Natural killer cell (primary cell): ENCODE measurements around the gene CREB5. TPM values are rescaled to one million over a fixed set of nuclear protein-coding genes. Genes with fewer than 3 reads are reported as not detected.

Experiments
- ATAC-seq, 3 donors: fragments of 150-1000 bp in 2 of 3; fragments of 200-7000 bp in 1 of 3; cut with Tn5 transposase; 1 replicate in 1 of 3; 2 replicates in 2 of 3; pipeline ENCODE4 v1.10.0; 2021; ENCODE audit warnings: mild to moderate bottlenecking in 2 of 3, moderate library complexity in 2 of 3
- DNase-seq, 2 donors: peaks; one replicate each; pipeline versions ENCODE4 v3.0.0 to v3.0.0-alpha.2; 2013 to 2021; ENCODE audit warnings: mixed read lengths in 1 of 2
- H3K27ac ChIP-seq: one replicate; pipeline ENCODE4 v1.5.1; 2013; ENCODE audit warnings: mild to moderate bottlenecking, low read length
- H3K27me3 ChIP-seq: one replicate; pipeline ENCODE4 v1.6.1; 2013; ENCODE audit warnings: low read length; ENCODE audit not compliant: control insufficient read depth, insufficient read depth
- H3K36me3 ChIP-seq: one replicate; pipeline ENCODE4 v1.6.1; 2013; ENCODE audit warnings: low read length; ENCODE audit not compliant: control insufficient read depth, insufficient read depth
- H3K4me1 ChIP-seq: one replicate; pipeline ENCODE4 v1.6.1; 2013; ENCODE audit warnings: low read length; ENCODE audit not compliant: control insufficient read depth, insufficient read depth
- H3K4me3 ChIP-seq: one replicate; pipeline ENCODE4 v1.5.1; 2013; ENCODE audit warnings: low read length
- H3K9me3 ChIP-seq: one replicate; pipeline ENCODE4 v1.6.1; 2013; ENCODE audit warnings: low read length; ENCODE audit not compliant: control insufficient read depth, insufficient read depth
- H3K27ac Mint-ChIP-seq, 2 donors: one replicate each; pipeline ENCODE4 v1.8.0; 2022; ENCODE audit warnings: mild to moderate bottlenecking in 2 of 2, mixed read lengths in 2 of 2, moderate library complexity in 1 of 2
- H3K27me3 Mint-ChIP-seq, 2 donors: one replicate each; pipeline ENCODE4 v1.8.0; 2022; ENCODE audit warnings: low read depth in 2 of 2, mixed read lengths in 2 of 2
- H3K36me3 Mint-ChIP-seq: one replicate; pipeline ENCODE4 v1.8.0; 2022; ENCODE audit warnings: mixed read lengths
- H3K4me1 Mint-ChIP-seq, 2 donors: one replicate each; pipeline ENCODE4 v1.8.0; 2022; ENCODE audit warnings: mixed read lengths in 2 of 2
- H3K4me3 Mint-ChIP-seq: one replicate; pipeline ENCODE4 v1.8.0; 2022; ENCODE audit warnings: mild to moderate bottlenecking, moderate library complexity, mixed read lengths
- H3K9me3 Mint-ChIP-seq, 2 donors: one replicate each; pipeline ENCODE4 v1.8.0; 2022; ENCODE audit warnings: mixed read lengths in 2 of 2
- CTCF ChIP-seq: fragments of 200-600 bp; IDR thresholded peaks from one replicate; pipeline ENCODE4 v1.8.0; 2022; ENCODE audit warnings: antibody characterized with exemption
- WGBS: methylation state at CpG from one replicate; pipeline ENCODE4 v1.1.7; 2013; ENCODE audit warnings: missing lambda C conversion rate; ENCODE audit not compliant: insufficient coverage; 5-methylcytosine and 5-hydroxymethylcytosine counted together
- intact Hi-C: fragments of 100-400 bp; cut with micrococcal nuclease; formaldehyde crosslinking; loops from one replicate; pipeline ENCODE4 v1.14.2; 2022
- total RNA-seq, 4 donors: library from RNA; stranded (reverse); fragments of 120-200 nt in 1 of 4; gene quantifications; one replicate each; pipeline versions ENCODE4 v1.2.3 to v1.2.4, GENCODE V29; 2013 to 2022

Gene CREB5
- total RNA-seq, 3 donors from 2014 or later (not counting 1 experiment from before 2014, with no cell fraction given): 0.52 to 7.0 (median 0.89) TPM

DNA sequence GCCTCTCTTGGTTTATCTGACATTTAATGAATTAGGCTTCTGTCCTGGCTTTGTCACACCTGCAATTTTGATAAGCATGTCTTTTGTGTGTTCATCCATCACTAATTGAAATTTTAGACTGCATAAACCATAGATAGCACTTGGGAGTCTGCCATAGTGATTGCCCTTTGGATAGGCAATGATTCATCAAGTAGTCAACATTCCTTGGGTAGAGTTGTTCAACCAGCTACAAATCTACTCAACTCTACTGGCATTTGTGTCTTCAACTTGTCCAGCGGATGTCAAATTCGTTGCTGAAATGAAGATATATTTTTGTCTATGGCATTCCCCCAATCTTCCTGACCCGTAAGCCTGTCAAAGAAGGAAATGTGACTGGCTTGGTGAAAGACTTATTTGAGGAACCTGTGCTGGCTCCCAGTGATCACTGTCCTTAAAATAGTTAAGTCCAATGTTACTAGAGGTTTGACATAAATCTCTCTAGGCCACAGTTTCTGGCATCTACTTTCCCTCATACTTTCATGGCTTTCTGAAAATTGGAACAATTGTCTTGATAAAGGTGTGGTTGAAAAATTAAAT is 33.7 kb upstream of the CREB5 start:
- Mint-ChIP-seq H3K27ac (no peak overlapping the region), H3K4me1 (no peaks in the 10 kb centered on the region), H3K9me3 (no peaks in the 10 kb centered on the region), H3K36me3 (no peaks in the 10 kb centered on the region), H3K4me3 (no peak overlapping the region), H3K27me3 (peaks cover 3 to 27% of the 10 kb centered on the region in 2 donors)
- 81% methylated on average over 3 of the region's 3 CpGs for WGBS
- Histone ChIP-seq H3K36me3 (no peaks in the 10 kb centered on the region), H3K4me3 (no peak overlapping the region), H3K9me3 (no peaks in the 10 kb centered on the region), H3K27ac (no peak overlapping the region), H3K27me3 (no peaks in the 10 kb centered on the region), H3K4me1 (no peaks in the 10 kb centered on the region)
- ATAC-seq (no peak), DNase-seq (no peak)
- TF ChIP-seq CTCF: no peak
- intact Hi-C loops: no loop called here

GRCh38 chr7:28381466-28381865 is 30.9 kb upstream of the CREB5 start:
- no peaks in the 10 kb centered on the region for H3K4me1 ChIP-seq
- intact Hi-C loops: no loop called here
- no peak for TF ChIP-seq CTCF
- H3K4me3 Mint-ChIP-seq: no peak overlapping the region
- H3K9me3 ChIP-seq: no peaks in the 10 kb centered on the region
- H3K4me1 Mint-ChIP-seq: no peaks in the 10 kb centered on the region
- WGBS: 90% methylated on average over 3 of the region's 3 CpGs
- no peak overlapping the region for H3K27ac Mint-ChIP-seq
- peaks cover 4 to 13% of the 10 kb centered on the region in 2 donors for H3K27me3 Mint-ChIP-seq
- no peaks in the 10 kb centered on the region for H3K27me3 ChIP-seq
- DNase-seq (no peak), ATAC-seq (no peak)
- H3K27ac ChIP-seq: no peak overlapping the region
- no peaks in the 10 kb centered on the region for H3K36me3 ChIP-seq
- no peaks in the 10 kb centered on the region for H3K9me3 Mint-ChIP-seq
- H3K4me3 ChIP-seq: no peak overlapping the region
- H3K36me3 Mint-ChIP-seq: no peaks in the 10 kb centered on the region

- Histone ChIP-seq H3K27ac (no peak overlapping the region), H3K4me3 (no peak overlapping the region), H3K4me1 (no peaks in the 10 kb centered on the region), H3K9me3 (no peaks in the 10 kb centered on the region), H3K27me3 (no peaks in the 10 kb centered on the region), H3K36me3 (no peaks in the 10 kb centered on the region)
- ATAC-seq (no peak), DNase-seq (no peak)
- no peak overlapping the region for H3K27ac Mint-ChIP-seq
- intact Hi-C loops: no loop called here
- WGBS: 74% methylated on average over 4 of the region's 5 CpGs
- no peak overlapping the region for H3K4me3 Mint-ChIP-seq
- H3K36me3 Mint-ChIP-seq: no peaks in the 10 kb centered on the region
- H3K27me3 Mint-ChIP-seq: peaks cover 5 to 13% of the 10 kb centered on the region in 2 donors
- no peak for TF ChIP-seq CTCF
- H3K4me1 Mint-ChIP-seq: no peaks in the 10 kb centered on the region
- H3K9me3 Mint-ChIP-seq: no peaks in the 10 kb centered on the region
Observed at GRCh38 chr7:28382144-28382543, 30.2 kb upstream of the CREB5 start.

- Histone ChIP-seq H3K36me3 (no peaks in the 10 kb centered on the region), H3K27me3 (no peaks in the 10 kb centered on the region), H3K4me1 (no peaks in the 10 kb centered on the region), H3K27ac (no peak overlapping the region), H3K9me3 (no peaks in the 10 kb centered on the region), H3K4me3 (no peak overlapping the region)
- DNase-seq (no peak), ATAC-seq (no peak)
- H3K9me3 Mint-ChIP-seq: no peaks in the 10 kb centered on the region
- no peak overlapping the region for H3K27ac Mint-ChIP-seq
- H3K36me3 Mint-ChIP-seq: no peaks in the 10 kb centered on the region
- TF ChIP-seq CTCF: no peak
- no peaks in the 10 kb centered on the region for H3K4me1 Mint-ChIP-seq
- WGBS: 88% methylated on average over 8 of the region's 8 CpGs
- intact Hi-C loops: no loop called here
- H3K27me3 Mint-ChIP-seq: peaks cover 9 to 15% of the 10 kb centered on the region in 2 donors
- no peak overlapping the region for H3K4me3 Mint-ChIP-seq
Observed at GRCh38 chr7:28383975-28384374, 28.3 kb upstream of the CREB5 start.
